Upper lobe of left lung (tissue), 6 donors: ENCODE data around the gene SPATA20. TPM values are rescaled to one million over a fixed set of nuclear protein-coding genes. Genes with fewer than 3 reads are reported as not detected.

Source experiments
- ATAC-seq, 2 donors: fragments of 200-7000 bp; cut with Tn5 transposase; one replicate each; pipeline ENCODE4 v1.9.1; 2022; ENCODE audit warnings: mild to moderate bottlenecking in 2 of 2, moderate library complexity in 2 of 2; ENCODE audit not compliant: low FRiP score in 2 of 2
- DNase-seq, 2 donors: peaks; one replicate each; pipeline ENCODE4 v3.0.0-alpha.2; 2019 to 2020
- H3K27ac ChIP-seq, 4 donors: fragments of 200-600 bp; sonication (generic); one replicate each; pipeline ENCODE4 v1.5.1; 2016 to 2019
- H3K27me3 ChIP-seq, 4 donors: fragments of 200-600 bp; sonication (generic); one replicate each; pipeline ENCODE4 v1.5.1; 2017 to 2019
- H3K36me3 ChIP-seq, 4 donors: fragments of 200-600 bp; sonication (generic); one replicate each; pipeline ENCODE4 v1.5.1; 2016 to 2019
- H3K4me1 ChIP-seq, 4 donors: fragments of 200-600 bp; sonication (generic); one replicate each; pipeline ENCODE4 v1.5.1; 2018 to 2019
- H3K4me3 ChIP-seq, 4 donors: fragments of 200-600 bp; sonication (generic); one replicate each; pipeline ENCODE4 v1.5.1; 2017 to 2019; ENCODE audit warnings: mild to moderate bottlenecking in 2 of 4, moderate library complexity in 1 of 4
- H3K9me3 ChIP-seq, 4 donors: fragments of 200-600 bp; sonication (generic); one replicate each; pipeline ENCODE4 v1.5.1; 2018 to 2019
- CTCF ChIP-seq, 6 experiments: fragments of 450-650 bp in 4 of 6; fragments of 200-600 bp in 2 of 6; sonication (generic) in 2 of 6; IDR thresholded peaks; one replicate each; pipeline ENCODE4 v1.5.1; 2016 to 2019; ENCODE audit warnings: antibody characterized with exemption in 6 of 6
- EP300 ChIP-seq, 4 donors: sonication (generic); formaldehyde crosslinking; IDR thresholded peaks; one replicate each; pipeline ENCODE4 v1.5.1; 2017; ENCODE audit warnings: antibody characterized with exemption in 4 of 4, control low read depth in 2 of 4
- POLR2A ChIP-seq, 4 donors: fragments of 450-650 bp; IDR thresholded peaks; one replicate each; pipeline ENCODE4 v1.5.1; 2016 to 2017; ENCODE audit warnings: antibody characterized with exemption in 4 of 4, mild to moderate bottlenecking in 2 of 4
- POLR2AphosphoS5 ChIP-seq, 2 donors: sonication (generic); formaldehyde crosslinking; IDR thresholded peaks; one replicate each; pipeline ENCODE4 v1.5.1; 2017; ENCODE audit warnings: antibody characterized with exemption in 2 of 2
- WGBS, 2 donors: methylation state at CpG; one replicate each; pipeline ENCODE4 v1.1.5; 2017 to 2018; 5-methylcytosine and 5-hydroxymethylcytosine counted together
- total RNA-seq, 6 donors: library from RNA; depleted of rRNA in 4 of 6; stranded (reverse); fragments of >200 nt in 4 of 6; gene quantifications; one replicate each; pipeline versions ENCODE4 v1.1.0 to v1.2.1, GENCODE V29; 2016 to 2021
- donor health status: DM: no; HTN: no; CAD: no; lungs with moderate emphysema.
- donor health status: DM: no; HTN: yes; CAD: no; lungs with severe emphysema.

The SPATA20 gene
- total RNA-seq, 6 donors from 2014 or later, result 32.9 to 111 (median 46.4) TPM

DNA sequence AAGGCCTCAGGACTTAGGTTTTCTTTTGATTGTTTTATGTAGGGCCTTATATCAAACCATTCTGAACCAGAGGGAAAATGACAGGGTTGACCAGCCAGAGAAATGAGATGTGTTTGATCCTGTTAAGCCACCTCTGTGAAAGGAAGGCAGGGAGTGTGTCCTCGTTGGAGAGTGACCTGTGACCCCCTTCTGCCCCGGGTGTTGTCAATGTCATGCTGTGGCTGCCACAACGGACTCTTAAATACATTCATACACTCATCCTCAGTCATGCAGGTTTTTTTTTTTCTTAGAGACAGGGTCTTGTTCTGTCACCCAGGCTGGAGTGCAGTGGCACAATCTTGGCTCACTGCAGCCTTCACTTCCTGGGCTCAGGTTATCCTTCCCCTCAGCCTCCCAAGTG is 32.6 kb upstream of the SPATA20 start:
- 74 to 80% methylated on average over 3 of the region's 3 CpGs for WGBS, 2 donors
- ATAC-seq (no peak), DNase-seq (no peak)
- H3K4me1 ChIP-seq, result no peaks in the 10 kb centered on the region
- H3K9me3 ChIP-seq, result no peaks in the 10 kb centered on the region
- no peak overlapping the region for H3K27ac ChIP-seq
- no peaks in the 10 kb centered on the region for H3K36me3 ChIP-seq
- TF ChIP-seq POLR2AphosphoS5 (IDR thresholded peaks at IDR 0.05), result no peak
- no peak for TF ChIP-seq CTCF (IDR thresholded peaks at IDR 0.05)
- TF ChIP-seq POLR2A (IDR thresholded peaks at IDR 0.05), result no peak
- no peak for TF ChIP-seq EP300 (IDR thresholded peaks at IDR 0.05)
- no peaks in the 10 kb centered on the region for H3K27me3 ChIP-seq
- H3K4me3 ChIP-seq, result no peak overlapping the region

DNA sequence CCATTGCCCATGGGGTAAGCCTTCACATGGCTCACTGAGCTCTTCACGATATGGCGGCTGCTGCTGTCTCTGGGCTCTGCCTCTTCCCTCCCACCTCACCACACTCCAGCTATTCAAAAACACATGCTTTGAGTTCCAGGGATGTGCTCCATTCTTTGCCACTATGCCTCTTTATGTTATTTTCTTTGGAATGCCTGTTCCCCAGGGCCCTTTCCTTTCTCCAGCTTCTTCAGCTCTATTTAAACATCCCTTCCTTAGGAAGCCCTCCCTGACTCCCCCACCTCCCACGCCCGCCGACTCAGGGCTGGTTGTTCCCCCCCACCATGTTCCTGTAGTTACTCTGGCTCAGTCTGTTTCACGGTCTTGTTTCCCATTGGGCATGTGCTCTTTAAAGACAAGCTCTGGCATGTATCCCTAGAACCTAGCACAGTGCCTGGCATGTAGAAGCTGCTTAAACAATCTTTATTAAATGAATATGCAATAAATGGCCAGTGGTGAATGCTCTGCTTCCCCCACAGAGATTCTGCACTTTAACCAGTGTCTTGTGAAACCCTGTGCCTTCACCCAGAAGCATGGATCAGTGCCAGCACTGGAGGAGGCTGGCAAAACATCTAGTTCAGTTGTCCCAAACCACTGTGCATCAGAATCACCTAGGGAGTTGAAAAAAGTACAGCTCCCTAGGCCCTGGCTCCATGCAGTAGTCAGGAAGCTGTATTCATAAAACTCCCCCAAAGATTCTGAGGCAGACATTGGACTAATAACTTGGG is 31.9 kb upstream of the SPATA20 start:
- ATAC-seq, result no peak
- no peak for TF ChIP-seq POLR2AphosphoS5 (IDR thresholded peaks at IDR 0.05)
- no peak for DNase-seq
- H3K36me3 ChIP-seq, result no peaks in the 10 kb centered on the region
- WGBS, 2 donors, result 75 to 76% methylated on average over 6 of the region's 6 CpGs
- no peak overlapping the region for H3K4me3 ChIP-seq
- H3K27me3 ChIP-seq, result no peaks in the 10 kb centered on the region
- H3K4me1 ChIP-seq, result no peaks in the 10 kb centered on the region
- H3K27ac ChIP-seq, result no peak overlapping the region
- no peaks in the 10 kb centered on the region for H3K9me3 ChIP-seq

- TF ChIP-seq POLR2AphosphoS5 (IDR thresholded peaks at IDR 0.05) (no peak), POLR2A (IDR thresholded peaks at IDR 0.05) (no peak), CTCF (IDR thresholded peaks at IDR 0.05) (no peak), EP300 (IDR thresholded peaks at IDR 0.05) (no peak)
- Histone ChIP-seq H3K27ac (no peak overlapping the region), H3K4me3 (no peak overlapping the region), H3K36me3 (no peaks in the 10 kb centered on the region), H3K9me3 (no peaks in the 10 kb centered on the region), H3K27me3 (no peaks in the 10 kb centered on the region), H3K4me1 (no peaks in the 10 kb centered on the region)
- ATAC-seq (no peak), DNase-seq (no peak)
- WGBS, 2 donors, result 50 to 66% methylated on average over 4 of the region's 4 CpGs
These were observed 30.0 kb upstream of the SPATA20 start for GRCh38 chr17:50517011-50517410.

- 80 to 83% methylated on average over 8 of the region's 8 CpGs for WGBS, 2 donors
These were observed 29.2 kb upstream of the SPATA20 start for GRCh38 chr17:50517504-50518383.

More at GRCh38 chr17:50517504-50518383, 29.2 kb upstream of the SPATA20 start:
- Histone ChIP-seq H3K4me3 (no peak overlapping the region), H3K4me1 (no peaks in the 10 kb centered on the region), H3K27me3 (no peaks in the 10 kb centered on the region), H3K9me3 (no peaks in the 10 kb centered on the region), H3K36me3 (no peaks in the 10 kb centered on the region), H3K27ac (no peak overlapping the region)
- no peak for DNase-seq
- TF ChIP-seq EP300 (IDR thresholded peaks at IDR 0.05), result no peak
- TF ChIP-seq POLR2A (IDR thresholded peaks at IDR 0.05), result no peak
- TF ChIP-seq CTCF (IDR thresholded peaks at IDR 0.05), result no peak
- no peak for TF ChIP-seq POLR2AphosphoS5 (IDR thresholded peaks at IDR 0.05)
- no peak for ATAC-seq
